ENCODE measurements around the gene ZEB2.

DNA sequence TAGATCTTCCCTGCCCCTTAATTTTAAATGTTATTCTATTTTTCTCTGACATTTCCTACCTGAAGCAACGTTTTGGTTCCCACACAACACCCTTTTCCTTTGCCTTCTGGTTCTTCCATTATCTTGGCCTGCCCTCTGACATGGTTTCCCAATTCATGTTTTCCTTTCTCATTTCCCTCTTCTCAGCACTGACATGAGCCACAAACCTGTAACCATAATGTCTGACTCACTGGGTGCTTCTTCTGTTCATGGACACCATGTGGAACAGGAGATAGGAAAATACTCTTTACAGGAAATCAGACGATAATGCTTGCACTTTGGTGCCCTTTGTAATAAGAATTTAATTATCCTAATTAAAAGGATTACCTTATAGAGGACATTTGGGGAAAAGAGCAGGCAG lies 142.0 kb downstream of the ZEB2 start:
- TF ChIP-seq CTCF (IDR thresholded peaks at IDR 0.05; ENCODE audit: borderline replicate concordance, extremely low read depth, low read length, poor library complexity, severe bottlenecking) (no peak), EZH2 (IDR thresholded peaks at IDR 0.05; ENCODE audit: borderline replicate concordance, low read depth, low read length, severe bottlenecking) (no peak)
